Neural progenitor cell (in vitro differentiated cells): Measurements from ENCODE around the gene TMPRSS9. TPM values are rescaled to one million over a fixed set of nuclear protein-coding genes. Genes with fewer than 3 reads are reported as not detected.

Source experiments
- DNase-seq: peaks from one replicate; pipeline ENCODE4 v3.0.0-alpha.2; 2016; ENCODE audit warnings: low spot score
- H2AFZ ChIP-seq: fragments of 200-600 bp; sonication (generic); replicated peaks from 2 replicates; pipeline ENCODE4 v1.6.1; 2016; ENCODE audit warnings: antibody characterized with exemption
- H3F3A ChIP-seq: fragments of 200-600 bp; sonication (generic); 2 replicates; pipeline ENCODE4 v1.6.1; 2016; ENCODE audit warnings: antibody characterized with exemption, low read depth
- H3K27ac ChIP-seq: fragments of 200-600 bp; sonication (generic); 2 replicates; pipeline ENCODE4 v1.5.1; 2016; ENCODE audit warnings: mild to moderate bottlenecking
- H3K27me3 ChIP-seq: fragments of 200-600 bp; sonication (generic); 2 replicates; pipeline ENCODE4 v1.6.1; 2016; ENCODE audit warnings: mild to moderate bottlenecking, moderate library complexity
- H3K36me3 ChIP-seq: fragments of 200-600 bp; sonication (generic); 2 replicates; pipeline ENCODE4 v1.5.1; 2016
- H3K4me1 ChIP-seq: fragments of 200-600 bp; sonication (generic); 2 replicates; pipeline ENCODE4 v1.6.1; 2016; ENCODE audit warnings: mixed run types
- H3K4me2 ChIP-seq: fragments of 200-600 bp; sonication (generic); 2 replicates; pipeline ENCODE4 v1.6.1; 2016
- H3K4me3 ChIP-seq: fragments of 200-600 bp; sonication (generic); 2 replicates; pipeline ENCODE4 v1.5.1; 2016
- H3K79me2 ChIP-seq: fragments of 200-600 bp; sonication (generic); 2 replicates; pipeline ENCODE4 v1.6.1; 2016; ENCODE audit warnings: low read depth
- H3K9ac ChIP-seq: fragments of 200-600 bp; sonication (generic); 2 replicates; pipeline ENCODE4 v1.6.1; 2016
- H3K9me3 ChIP-seq: fragments of 200-600 bp; sonication (generic); 2 replicates; pipeline ENCODE4 v1.5.1; 2016; ENCODE audit warnings: low read depth
- H4K20me1 ChIP-seq: fragments of 200-600 bp; sonication (generic); 2 replicates; pipeline ENCODE4 v1.6.1; 2016; ENCODE audit warnings: low read depth
- H3K27ac Mint-ChIP-seq: 3 replicates; pipeline ENCODE4 v1.8.0; 2021; ENCODE audit warnings: mixed read lengths
- H3K27me3 Mint-ChIP-seq: 2 replicates; pipeline ENCODE4 v1.8.0; 2022; ENCODE audit warnings: low read depth, mild to moderate bottlenecking, inconsistent platforms, moderate library complexity, mixed read lengths; ENCODE audit not compliant: insufficient read depth
- H3K36me3 Mint-ChIP-seq: 3 replicates; pipeline ENCODE4 v1.8.0; 2021; ENCODE audit warnings: mixed read lengths
- H3K4me1 Mint-ChIP-seq: 3 replicates; pipeline ENCODE4 v1.8.0; 2021; ENCODE audit warnings: mixed read lengths
- H3K4me3 Mint-ChIP-seq: 3 replicates; pipeline ENCODE4 v1.8.0; 2021; ENCODE audit warnings: mild to moderate bottlenecking, moderate library complexity, mixed read lengths
- H3K9me3 Mint-ChIP-seq: 3 replicates; pipeline ENCODE4 v1.8.0; 2020; ENCODE audit warnings: mixed read lengths
- EZH2 ChIP-seq: fragments of 200-600 bp; sonication (generic); IDR thresholded peaks from 2 replicates; pipeline ENCODE4 v1.6.1; 2017; ENCODE audit warnings: antibody characterized with exemption, mild to moderate bottlenecking, moderate library complexity
- EZH2phosphoT487 ChIP-seq: fragments of 200-600 bp; sonication (generic); IDR thresholded peaks from 2 replicates; pipeline ENCODE4 v1.6.1; 2017; ENCODE audit warnings: antibody characterized with exemption
- total RNA-seq: library from RNA; depleted of rRNA; stranded (reverse); fragments of >200 nt; gene quantifications from 2 replicates; pipeline ENCODE4 v1.2.3, GENCODE V29; 2015; ENCODE audit warnings: low replicate concordance
- TF ChIP-seq, protein P1 (sequence below): fragments of 200-600 bp; sonication (generic); IDR thresholded peaks from 2 replicates; pipeline ENCODE4 v1.5.1; 2017; ENCODE audit warnings: antibody characterized with exemption, mild to moderate bottlenecking

TMPRSS9 gene
- total RNA-seq, 1 donor from 2014 or later: not detected

DNA sequence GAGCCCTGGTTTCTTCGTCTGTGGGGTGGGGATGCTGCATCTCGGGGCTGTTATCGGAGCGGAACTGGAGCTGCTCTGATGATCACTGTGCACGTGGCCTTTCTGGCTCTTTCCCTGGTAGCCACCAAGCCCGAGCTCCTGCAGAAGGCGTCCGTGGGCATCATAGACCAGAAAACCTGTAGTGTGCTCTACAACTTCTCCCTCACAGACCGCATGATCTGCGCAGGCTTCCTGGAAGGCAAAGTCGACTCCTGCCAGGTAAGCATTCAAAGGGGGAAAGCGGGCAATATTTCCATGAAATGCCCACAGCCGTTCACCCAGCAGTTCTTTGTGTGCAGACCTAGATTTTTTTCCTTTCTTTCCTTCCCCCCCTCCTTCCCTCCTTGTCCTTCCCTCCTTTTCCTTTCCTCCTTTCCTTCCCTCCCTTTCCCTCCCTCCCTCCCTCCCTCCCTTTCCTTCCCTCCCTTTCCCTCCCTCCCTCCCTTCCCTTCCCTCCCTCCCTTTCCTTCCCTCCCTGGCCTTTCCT lies 57.9 kb downstream of the TMPRSS9 start:
- no peak overlapping the region for H3K4me3 ChIP-seq
- Mint-ChIP-seq H3K27me3 (peaks cover 6% of the 10 kb centered on the region), H3K27ac (no peak overlapping the region), H3K36me3 (no peaks in the 10 kb centered on the region), H3K9me3 (no peaks in the 10 kb centered on the region), H3K4me3 (no peak overlapping the region), H3K4me1 (no peaks in the 10 kb centered on the region)
- no peaks in the 10 kb centered on the region for H3K4me1 ChIP-seq
- H4K20me1 ChIP-seq: peaks cover 3% of the 10 kb centered on the region
- no peaks in the 10 kb centered on the region for H3K79me2 ChIP-seq
- DNase-seq: no peak
- no peaks in the 10 kb centered on the region for H3K9me3 ChIP-seq
- H3K4me2 ChIP-seq: no peak overlapping the region
- H3K9ac ChIP-seq: no peak overlapping the region
- no peaks in the 10 kb centered on the region for H3K36me3 ChIP-seq
- no peaks in the 10 kb centered on the region for H3F3A ChIP-seq
- H3K27ac ChIP-seq: no peak overlapping the region
- no peak for TF ChIP-seq EZH2
- TF ChIP-seq EZH2phosphoT487: no peak
- TF ChIP-seq, protein P1, sequence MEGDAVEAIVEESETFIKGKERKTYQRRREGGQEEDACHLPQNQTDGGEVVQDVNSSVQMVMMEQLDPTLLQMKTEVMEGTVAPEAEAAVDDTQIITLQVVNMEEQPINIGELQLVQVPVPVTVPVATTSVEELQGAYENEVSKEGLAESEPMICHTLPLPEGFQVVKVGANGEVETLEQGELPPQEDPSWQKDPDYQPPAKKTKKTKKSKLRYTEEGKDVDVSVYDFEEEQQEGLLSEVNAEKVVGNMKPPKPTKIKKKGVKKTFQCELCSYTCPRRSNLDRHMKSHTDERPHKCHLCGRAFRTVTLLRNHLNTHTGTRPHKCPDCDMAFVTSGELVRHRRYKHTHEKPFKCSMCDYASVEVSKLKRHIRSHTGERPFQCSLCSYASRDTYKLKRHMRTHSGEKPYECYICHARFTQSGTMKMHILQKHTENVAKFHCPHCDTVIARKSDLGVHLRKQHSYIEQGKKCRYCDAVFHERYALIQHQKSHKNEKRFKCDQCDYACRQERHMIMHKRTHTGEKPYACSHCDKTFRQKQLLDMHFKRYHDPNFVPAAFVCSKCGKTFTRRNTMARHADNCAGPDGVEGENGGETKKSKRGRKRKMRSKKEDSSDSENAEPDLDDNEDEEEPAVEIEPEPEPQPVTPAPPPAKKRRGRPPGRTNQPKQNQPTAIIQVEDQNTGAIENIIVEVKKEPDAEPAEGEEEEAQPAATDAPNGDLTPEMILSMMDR: no peak
- no peaks in the 10 kb centered on the region for H3K27me3 ChIP-seq
- H2AFZ ChIP-seq: no peak overlapping the region

DNA sequence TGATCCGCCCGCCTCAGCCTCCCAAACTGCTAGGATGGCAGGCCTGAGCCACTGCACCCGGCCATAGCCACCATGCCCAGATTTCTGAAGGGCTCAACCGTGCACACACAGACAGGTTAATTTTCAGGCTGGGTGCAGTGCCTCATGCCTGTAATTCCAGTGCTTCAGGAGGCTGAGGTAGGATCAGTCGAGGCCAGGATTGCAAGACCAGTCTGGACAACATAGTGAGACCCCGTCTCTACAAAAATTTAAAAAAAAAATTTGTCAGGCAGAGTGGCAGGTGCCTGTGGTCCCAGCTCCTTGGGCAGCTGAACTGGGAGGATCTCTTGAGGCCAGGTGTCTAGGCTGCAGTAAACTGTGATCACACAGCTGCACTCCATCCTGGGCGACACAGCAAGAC lies 59.7 kb downstream of the TMPRSS9 start:
- no peak for DNase-seq
- Histone ChIP-seq H3F3A (no peaks in the 10 kb centered on the region), H3K4me2 (no peak overlapping the region), H3K4me1 (no peaks in the 10 kb centered on the region), H3K4me3 (no peak overlapping the region), H3K9ac (no peak overlapping the region), H3K36me3 (no peaks in the 10 kb centered on the region), H3K9me3 (no peaks in the 10 kb centered on the region), H4K20me1 (peaks cover 18% of the 10 kb centered on the region), H3K27ac (no peak overlapping the region), H3K79me2 (peaks cover 5% of the 10 kb centered on the region), H2AFZ (no peak overlapping the region), H3K27me3 (no peaks in the 10 kb centered on the region)
- Mint-ChIP-seq H3K36me3 (no peaks in the 10 kb centered on the region), H3K9me3 (no peaks in the 10 kb centered on the region), H3K27me3 (peaks cover 4% of the 10 kb centered on the region), H3K4me3 (no peak overlapping the region), H3K27ac (no peak overlapping the region), H3K4me1 (no peaks in the 10 kb centered on the region)
- TF ChIP-seq EZH2: no peak
- no peak for TF ChIP-seq EZH2phosphoT487
- TF ChIP-seq, protein P1: no peak

DNA sequence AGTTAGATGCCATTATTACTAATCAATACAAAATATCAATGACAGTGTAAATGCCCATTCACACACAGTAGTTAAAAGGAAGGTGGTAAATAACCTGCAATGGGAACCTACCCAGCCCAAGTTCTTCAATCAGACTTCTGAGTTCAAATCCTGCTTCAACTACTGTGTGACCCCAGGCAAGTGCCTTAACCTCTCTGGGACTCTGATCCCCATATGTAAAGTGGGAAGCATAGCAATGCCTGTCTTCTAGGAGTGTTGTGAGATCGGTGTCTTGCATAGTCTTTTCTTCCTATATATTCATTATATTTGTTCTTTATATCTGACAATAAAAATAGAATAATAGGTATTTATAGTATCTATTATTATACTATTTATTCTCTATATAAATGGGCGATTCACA lies 60.4 kb downstream of the TMPRSS9 start:
- H3K36me3 Mint-ChIP-seq: no peaks in the 10 kb centered on the region
- Histone ChIP-seq H3K9ac (no peak overlapping the region), H3K36me3 (no peaks in the 10 kb centered on the region), H3K4me2 (no peak overlapping the region), H3K9me3 (no peaks in the 10 kb centered on the region), H3K4me1 (peaks cover 2% of the 10 kb centered on the region), H3K27me3 (no peaks in the 10 kb centered on the region), H3K79me2 (peaks cover 7% of the 10 kb centered on the region), H3K4me3 (no peak overlapping the region), H2AFZ (no peak overlapping the region), H4K20me1 (peaks cover 24% of the 10 kb centered on the region), H3F3A (peaks cover under 1% of the 10 kb centered on the region), H3K27ac (no peak overlapping the region)
- TF ChIP-seq EZH2 (no peak), EZH2phosphoT487 (no peak)
- TF ChIP-seq, protein P1: no peak
- DNase-seq: no peak
- H3K27me3 Mint-ChIP-seq: peaks cover 4% of the 10 kb centered on the region
- no peak overlapping the region for H3K27ac Mint-ChIP-seq
- H3K9me3 Mint-ChIP-seq: no peaks in the 10 kb centered on the region
- H3K4me1 Mint-ChIP-seq: no peaks in the 10 kb centered on the region
- no peak overlapping the region for H3K4me3 Mint-ChIP-seq
